Stimulated activated CD4-positive, alpha-beta T cell treated with anti-CD3 and anti-CD28 coated beads, Interleukin-4, amount 100 ng/mL, for 1 hour (primary cell): Measurements from ENCODE around the gene TAB2.
A peak's percentile ranks its signal among the peaks of the same experiment; 100 is the strongest.
"Not testable (repeated sequence)": the region's sequence is repeated elsewhere in the genome, so short reads cannot be mapped to it uniquely, and the experiment has no call there.

Experiments
- DNase-seq: peaks from one replicate; pipeline ENCODE4 v3.0.0-alpha.2; 2020

TAB2 gene

DNA sequence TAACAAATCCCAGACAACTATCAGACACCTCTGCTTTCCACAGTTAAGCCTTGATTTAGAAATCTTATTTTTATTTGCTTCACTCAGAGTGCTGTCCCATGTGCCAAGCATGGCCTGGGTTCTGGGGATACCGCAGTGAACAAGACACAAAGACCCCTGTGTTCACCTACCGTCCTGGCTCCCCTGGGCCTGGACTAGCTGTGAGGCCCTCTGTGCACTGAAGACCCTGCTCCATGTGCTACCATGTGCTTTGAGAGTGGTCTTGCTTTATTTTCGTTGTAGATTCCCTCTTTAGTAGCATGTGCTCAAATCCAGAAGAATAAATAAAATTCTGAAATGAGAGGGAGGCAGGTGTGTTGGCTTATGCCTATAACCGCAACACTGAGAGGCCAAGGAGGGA is 105.1 kb downstream of the TAB2 start:
- DNase-seq: no peak

DNA sequence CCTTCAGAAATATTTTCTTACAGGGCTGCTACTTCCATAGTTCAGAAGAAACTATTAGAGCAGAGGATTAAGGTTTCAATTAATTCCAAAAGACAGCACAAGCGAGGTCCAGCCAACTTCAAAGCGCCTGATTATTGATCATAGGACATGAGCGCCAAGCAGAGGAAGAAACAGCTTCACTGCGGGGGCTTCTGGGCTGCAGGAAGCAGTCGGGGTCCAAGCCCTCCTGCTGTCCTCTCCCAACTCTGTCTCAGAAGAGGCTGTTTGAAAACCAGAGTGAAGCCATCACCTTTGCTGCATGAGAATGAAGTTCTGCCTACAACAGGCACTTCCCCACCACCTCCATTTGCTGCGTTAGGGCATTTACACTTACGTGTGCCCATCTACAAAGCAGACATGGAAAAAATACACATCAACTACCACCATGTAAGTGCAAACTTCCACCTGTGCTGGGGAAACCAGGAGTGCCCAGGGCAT is 106.5 kb downstream of the TAB2 start:
- DNase-seq: no peak

DNA sequence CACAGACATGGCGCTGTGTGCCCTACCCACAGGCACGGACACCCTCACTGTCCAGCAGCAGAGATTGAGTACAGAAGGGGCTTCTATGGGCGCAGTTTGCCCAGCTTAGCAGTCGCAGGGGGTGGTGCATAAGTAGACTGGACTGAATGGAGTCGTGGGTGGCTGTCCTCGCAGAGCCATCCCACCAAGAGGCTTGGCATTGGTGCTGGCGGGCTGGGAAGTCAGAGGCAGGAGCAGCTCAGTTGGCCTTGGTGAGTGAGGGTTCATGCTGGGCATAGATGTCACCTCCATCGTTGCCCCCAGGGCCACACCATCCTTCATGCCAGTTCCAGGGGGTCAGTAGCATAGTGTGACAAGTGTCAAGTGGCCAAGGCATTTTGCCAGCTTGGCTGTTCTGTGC is 107.7 kb downstream of the TAB2 start:
- DNase-seq: no peak

DNA sequence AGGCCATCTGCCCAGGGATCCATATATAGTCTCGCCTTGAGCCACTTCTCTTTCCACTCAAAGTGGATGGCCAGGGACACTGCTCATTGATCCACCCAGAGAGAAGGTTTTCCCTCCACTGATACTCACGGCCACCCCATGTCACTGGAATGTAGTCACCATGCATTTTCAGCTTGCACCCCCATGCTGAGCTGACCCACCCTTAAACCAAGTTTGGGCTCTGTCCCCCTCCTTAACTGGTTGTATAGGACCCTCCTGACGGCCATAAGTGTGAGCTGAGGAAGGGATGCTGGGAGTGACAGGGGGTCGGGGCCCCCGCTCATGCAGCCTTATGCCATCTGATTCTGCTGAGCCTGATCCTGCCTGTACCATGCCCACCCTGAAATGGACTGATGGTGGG is 108.2 kb downstream of the TAB2 start:
- DNase-seq: no peak

DNA sequence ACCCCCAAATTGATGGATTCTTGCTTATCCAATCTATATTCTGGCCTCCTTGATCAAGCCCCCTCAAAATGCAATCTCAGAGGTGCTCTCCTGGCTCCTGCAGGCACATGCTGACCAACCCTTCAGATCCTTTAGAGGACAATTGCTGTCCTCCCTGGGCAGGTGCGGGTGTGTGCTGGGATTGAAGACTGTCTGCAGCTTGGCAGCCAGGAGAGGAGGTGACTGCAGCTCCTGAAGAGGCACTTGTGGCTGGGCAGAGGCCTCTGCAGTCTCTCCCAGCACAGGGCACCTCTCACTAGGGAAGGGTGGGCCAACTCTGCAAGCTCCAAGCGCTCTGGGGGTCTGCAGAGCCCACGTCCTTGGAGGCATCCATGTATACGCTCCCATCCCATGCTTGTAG is 111.1 kb downstream of the TAB2 start:
- DNase-seq: no peak

DNA sequence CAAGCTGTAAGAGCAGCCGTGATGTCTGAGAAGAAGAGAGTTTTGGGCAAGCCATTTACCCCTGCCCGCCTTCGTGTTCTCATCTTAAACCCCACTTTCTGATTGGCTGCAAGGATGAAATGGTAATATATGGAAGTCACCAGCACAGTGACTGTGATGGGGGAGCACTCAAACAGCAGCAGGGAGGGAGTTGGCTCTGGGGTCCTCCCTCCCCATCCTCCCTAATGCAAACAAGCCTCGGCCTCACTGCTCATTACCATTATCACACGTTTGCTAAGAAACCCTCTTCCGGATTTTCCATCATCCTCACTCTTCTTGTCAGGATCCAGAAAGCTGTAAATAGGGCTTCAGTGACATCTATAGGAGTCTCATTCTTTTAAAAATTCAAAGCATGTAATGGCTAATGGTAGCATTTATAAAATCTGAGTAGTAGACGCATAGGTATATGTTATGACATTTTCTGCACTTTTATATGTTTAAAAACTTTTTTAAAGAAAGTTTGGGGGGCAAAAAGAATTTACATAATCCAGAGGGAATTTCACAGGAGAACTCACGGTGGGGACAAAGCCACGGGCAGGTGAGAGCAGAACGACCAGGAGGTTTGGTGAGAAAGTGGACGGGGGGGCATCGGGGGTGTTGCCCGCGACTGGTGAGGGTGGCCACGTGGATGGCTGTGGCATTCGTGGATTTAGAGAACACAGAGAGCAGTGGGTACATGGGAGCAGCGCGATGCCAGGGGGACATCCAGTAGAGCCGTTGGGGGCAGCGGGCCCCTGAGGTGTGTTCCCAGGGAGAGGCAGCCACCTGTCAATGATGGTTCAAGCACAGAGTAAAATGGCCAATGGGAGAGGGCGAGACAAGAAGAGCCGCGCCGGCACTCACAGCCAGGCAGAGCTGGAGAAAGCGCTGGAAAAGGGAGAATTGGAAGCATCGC is 112.2 kb downstream of the TAB2 start:
- no peak for DNase-seq

DNA sequence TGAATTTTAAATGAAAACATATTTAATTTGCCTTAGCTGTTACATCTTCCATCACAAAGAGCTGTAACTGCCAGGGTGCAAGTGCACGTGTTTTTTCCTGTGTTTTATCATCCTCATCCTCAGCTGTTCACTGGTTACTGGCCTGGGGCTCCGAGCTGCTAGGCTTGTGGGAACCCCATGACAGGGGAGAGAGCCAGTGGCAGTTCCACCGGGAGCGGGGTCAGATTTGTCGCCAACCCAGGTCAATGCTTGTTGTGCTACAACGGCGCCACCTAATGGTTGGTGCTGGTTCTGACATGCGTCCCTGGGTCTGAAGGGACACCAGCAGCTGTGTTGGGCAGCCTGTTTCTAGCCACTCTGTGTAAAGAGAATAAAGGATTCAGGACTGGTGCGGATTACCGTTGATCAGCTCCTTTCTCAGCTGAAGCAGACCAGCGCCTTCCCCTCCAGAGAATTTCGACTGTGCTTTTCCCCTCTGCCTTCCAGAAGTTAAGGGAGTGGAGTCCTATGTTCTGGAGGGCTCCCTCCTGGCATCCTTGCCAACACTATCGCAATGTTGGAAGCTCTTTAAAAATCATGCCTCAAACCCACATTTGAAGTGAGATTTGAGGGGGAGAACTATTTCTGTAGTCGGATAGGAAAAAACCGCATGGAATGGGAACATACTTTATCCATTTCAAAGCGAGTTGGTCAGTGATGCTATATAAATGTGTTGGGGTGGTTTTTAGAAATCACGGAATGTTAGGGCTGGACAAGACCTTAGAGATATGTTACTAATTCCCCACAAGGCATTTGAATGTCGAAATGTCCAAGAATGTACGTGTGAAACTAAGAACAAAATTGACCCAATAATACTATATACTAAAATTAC is 114.6 kb downstream of the TAB2 start:
- peak; percentile 90 for DNase-seq

DNA sequence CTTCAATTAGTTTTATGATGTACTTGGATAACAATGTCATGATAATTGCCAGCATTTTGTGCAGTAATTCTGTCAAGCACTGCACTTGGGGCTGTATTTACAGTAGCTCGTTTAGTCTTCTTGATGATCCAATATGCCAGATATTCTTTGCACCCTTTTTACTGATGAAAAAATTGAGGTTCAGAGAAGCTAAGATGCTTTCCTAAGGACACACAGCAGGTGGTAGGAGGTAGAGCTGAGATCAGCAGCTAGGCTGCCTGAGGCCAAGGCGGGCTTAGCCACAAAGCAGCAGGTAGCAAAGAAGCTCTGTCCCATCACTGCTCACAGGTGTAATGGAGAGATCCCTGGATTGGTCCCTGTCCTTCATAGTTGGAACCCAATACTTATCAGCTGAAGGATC is 115.9 kb downstream of the TAB2 start:
- DNase-seq: no peak

DNA sequence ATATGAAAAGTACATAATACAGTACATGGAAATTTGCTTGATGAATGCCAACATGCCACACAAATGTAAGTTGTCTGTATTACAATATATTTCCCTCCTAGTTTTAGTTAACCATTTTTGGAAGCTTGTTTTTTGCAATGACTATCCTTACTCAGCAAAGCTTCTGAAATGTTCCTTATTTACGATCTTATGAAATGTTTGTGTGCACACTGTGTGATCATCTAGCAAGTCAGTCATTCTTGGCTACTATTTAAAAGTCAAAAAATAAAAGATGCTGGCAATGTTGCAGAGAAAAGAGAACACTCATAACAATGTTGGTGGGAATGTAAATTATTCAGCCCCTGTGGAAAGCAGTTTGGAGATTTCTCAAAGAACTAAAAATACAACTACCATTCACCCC is 116.4 kb downstream of the TAB2 start:
- DNase-seq: no peak

DNA sequence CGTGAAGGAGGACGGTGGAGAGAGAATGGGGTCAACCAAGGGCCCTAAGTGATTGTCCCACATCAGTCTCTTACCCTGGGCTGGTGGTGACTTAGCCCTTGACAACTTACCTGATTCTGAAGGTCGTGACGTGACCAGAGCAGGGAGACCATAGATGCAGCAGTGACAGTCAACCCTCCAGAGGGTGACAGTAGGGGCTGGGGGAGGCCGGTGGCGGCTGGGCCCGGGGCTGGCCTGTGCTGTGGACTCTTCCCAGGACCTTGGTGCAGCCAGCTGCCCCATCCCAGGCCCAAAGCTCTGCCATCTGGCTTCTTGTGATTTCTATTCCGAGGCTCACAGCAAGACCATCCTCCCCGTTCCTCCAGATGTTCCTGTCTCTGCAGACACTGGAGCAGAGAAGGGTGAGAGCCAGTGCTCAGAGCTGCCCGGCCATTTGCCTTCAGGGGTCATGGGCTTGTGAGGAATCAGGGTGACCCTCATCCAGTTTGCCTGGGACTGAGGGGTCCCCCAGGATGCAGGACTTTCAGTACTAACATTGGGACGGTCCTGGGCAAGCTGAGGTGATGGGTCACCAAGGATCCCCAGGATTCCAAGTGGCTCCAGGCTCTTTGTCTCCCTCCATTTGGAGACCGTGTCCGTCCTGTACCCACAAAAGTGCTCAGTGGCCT is 118.5 kb downstream of the TAB2 start:
- DNase-seq: no peak

DNA sequence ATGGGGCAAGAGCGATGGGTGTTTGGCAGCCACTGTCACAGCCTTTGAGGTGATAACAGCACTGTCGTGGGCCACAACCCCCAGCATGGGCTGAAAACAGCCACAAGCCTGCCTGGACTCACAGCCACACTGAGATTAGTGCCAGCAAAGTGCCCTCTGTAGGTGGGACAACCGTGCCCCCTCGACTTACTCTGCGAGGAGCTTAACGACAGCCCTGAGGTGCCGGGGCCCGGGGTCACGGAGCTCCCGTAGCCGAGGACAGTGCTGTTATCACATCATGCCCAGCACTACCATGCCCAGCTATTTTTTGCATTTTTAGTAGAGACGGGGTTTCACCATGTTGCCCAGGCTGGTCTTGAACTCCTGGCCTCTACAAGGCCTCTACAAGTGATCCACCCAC is 119.1 kb downstream of the TAB2 start:
- DNase-seq: no peak

DNA sequence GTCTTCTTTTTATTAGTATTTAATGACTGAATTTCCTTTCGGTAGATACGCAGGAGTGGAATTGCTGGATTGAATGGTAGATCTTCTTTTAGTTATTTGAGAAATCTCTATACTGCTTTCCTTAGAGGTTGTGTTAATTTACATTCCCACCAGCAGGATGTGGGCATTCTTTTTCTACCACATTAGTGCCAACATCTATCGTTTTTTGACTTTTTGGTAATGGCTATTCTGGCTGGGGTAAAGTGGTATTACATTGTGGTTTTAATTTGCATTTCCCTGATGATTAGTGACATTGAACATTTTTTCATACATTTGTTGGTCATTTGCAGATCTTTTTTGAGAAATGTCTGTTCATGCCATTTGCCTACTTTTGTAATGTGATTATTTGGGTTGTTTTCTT is 119.7 kb downstream of the TAB2 start:
- no peak for DNase-seq

DNA sequence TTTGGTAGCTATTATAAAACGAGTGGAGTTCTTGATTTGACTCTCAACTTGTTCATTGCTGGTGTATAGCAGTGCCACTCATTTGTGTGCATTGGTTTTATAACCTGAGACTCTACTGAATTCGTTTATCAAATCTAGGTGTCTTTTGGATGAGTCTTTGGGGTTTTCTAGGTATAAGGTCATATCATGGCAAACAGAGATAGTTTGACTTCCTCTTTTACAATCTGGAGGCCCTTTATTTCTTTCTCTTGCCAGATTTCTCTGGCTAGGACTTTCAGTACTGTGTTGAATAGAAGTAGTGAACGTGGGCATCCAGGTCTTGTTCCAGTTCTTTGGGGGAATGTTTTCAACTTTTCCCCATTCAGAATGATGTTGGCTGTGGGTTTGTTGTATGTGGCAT is 121.3 kb downstream of the TAB2 start:
- no peak for DNase-seq

DNA sequence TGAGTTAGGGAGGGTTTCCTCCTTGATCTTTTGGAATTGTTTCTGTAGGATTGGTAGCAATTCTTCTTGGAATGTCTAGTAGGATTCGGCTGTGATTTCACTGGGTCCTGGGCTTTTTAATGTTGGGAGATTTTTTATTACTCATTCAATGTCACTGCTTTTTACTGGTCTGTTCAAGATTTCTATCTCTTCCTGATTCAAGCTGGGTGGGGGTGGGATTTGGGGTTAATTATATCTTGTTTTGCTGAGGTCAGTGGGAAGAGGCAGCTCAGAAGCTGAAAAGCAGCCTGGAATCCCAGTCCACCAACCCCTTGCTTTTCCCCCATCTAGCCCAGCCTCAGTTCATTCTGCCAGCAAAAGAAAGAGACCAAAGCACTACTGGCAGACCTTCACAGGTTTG is 122.1 kb downstream of the TAB2 start:
- no peak for DNase-seq

DNA sequence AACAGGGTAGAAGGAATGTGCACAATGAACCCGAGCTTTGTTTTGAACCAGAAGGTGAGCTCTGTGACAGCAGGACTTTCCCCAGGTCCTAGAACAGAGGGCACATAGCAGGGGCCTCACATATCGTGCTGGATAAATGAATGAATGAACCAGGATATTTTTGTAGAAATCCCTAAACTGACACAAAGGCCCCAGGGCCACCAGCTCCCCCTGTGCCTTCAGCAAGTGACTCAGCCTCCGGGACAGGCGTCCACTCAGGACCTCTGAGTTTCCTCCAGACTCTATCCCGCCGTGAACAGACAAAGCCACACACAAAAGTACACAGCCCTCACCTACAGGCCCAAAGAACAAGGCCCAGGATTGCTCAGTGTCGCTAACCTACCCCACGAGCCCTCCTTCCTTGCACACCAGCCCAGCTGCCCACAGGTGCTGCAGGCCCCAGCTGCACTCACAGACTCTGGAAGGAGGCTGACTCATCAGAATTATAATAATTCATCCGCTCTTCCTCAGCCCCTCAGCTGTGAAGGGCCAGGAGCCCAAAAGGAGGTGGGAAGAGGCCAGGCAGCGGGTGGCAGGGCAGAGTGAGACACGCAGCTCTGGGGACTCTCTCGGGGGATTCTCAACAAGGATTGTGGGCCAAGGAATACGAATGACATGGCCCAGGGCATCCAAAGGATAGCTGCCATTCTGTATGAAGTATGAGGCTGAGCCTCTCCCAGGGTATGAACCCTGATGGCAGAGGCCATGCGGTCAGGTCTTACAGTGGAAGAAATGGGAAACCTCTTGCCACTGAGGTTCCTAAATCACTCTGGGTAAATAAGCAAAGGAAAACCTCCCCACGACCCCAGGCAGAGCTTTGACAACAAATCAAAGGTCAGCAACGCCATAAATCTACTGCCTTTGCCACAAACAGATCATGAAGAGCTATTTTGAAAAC is 123.5 kb downstream of the TAB2 start:
- no peak for DNase-seq

DNA sequence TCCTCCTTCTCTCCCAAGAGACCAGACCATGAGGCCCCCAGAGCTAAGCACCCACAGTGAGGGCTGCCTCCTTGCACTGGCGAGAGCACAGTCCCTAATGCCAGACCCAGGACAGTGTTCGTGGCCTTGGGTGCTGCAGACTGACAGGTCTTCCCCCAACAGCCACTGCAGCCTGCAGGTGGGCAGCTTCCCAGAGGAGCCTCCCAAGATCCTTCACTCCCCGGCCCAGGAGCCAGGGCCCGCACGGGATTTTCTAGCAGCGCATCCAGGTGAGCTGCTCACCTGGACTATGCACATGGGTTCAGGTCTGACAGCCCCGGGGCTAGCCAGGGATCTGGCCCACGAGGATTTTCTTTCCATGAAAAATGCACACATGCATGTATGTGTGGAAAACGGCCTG is 124.2 kb downstream of the TAB2 start:
- DNase-seq: no peak

DNA sequence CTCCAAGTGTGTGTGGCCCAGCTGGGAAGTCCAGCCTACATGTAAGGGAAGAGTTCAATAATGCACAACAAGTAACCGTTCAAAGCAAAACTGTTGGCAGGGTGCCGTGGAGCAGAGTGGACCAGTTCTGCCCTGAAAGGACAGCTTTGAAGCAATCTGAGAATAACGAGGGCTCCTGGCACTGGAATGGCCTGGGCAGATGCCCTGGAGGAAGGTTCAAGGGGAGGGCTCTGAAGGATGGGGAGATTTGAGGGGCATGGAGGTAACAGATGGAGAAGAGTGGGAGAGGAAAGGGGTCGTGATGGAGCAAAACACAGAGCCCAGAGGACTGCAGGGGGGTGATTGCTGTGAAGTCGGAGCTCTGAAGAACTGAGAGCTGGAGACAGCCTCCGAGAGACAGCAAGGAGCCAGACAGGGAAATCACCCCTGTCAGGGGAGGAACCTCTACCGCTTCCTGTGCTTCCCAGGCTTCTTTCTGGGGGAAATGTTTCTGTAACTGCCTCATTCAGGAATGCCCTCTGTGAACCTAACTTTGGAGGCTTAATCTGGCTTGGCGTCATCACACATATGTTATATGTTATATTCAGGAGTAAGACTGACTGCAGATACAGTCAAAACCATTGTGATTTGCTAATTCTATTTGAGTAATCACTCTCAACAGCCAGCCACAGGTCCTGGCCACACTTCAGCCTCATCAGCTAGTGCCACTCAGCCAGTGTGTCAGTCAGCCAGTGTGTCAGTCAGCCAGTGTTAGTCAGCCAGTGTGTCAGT is 126.1 kb downstream of the TAB2 start:
- DNase-seq: no peak

DNA sequence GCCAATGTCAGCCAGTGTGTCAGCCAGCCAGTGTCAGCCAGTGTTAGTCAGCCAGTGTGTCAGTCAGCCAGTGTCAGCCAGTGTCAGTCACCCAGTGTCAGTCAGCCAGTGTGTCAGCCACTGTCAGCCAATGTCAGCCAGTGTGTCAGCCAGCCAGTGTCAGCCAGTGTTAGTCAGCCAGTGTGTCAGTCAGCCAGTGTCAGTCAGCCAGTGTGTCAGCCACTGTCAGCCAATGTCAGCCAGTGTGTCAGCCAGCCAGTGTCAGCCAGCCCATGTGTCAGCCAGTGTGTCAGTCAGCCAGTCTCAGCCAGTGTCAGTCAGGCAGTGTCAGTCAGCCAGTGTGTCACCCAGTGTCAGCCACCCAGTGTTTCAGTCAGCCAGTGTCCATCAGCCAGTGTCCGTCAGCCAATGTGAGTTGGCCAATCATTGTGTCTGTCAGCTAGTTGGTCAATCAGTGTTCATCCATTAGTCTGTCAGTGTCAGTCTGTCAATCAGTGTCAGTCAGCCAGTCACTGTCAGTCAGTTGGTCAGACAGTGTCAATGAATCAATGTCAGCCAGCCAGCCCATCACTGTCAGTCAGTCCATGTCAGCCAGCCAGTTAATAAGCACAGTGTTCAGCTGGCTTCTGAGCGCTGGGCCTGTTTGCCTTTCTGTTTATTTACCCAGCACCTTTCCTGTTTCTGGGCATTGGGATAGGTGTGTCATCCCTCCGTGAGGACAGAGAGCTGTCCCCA is 127.0 kb downstream of the TAB2 start:
- DNase-seq: not testable (repeated sequence)

DNA sequence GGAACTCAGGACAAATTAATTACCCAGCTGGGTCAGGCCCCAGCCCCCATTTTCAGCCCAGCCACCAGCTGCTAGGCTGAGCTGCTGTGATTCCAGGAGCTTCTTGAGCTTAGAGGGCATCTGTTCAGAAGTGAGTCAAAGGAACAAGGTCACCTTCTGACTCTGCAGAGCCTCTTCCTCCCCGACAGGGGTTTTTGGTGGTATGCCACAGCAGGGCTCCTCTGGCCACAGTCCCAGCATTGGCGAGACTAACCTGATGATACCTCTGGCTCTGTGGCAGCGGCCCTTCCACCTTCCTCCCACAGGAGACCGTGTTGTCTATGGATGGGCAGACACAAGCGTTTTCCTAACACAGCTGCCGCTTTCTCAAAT is 127.6 kb downstream of the TAB2 start:
- no peak for DNase-seq

DNA sequence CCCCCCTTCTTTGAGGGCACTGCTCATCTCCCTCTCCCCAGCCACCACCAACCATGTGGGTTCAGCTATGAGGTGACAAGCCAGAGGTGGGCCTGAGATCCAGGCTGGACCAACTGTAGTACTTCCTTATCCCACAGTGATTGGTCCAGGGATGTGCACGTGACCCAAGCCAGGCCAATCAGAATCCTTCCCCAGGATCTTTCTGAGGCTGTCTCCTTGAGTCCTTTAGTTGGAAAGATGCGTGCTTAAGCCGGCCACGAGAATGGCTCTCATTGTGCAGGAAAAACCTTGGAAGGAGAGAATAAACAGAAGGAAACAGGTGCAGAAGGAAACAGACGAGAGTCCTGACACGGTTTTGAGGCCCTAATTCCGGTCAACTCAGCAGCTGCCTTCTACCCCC is 128.1 kb downstream of the TAB2 start:
- DNase-seq: no peak
